CD4-positive, alpha-beta T cell treated with Interferon gamma for 1 hour (primary cell): ENCODE results near the gene SPOCK3.
"Not testable (repeated sequence)": the region's sequence is repeated elsewhere in the genome, so short reads cannot be mapped to it uniquely, and the experiment has no call there.

Experiments used
- DNase-seq: peaks from one replicate; pipeline ENCODE4 v3.0.0-alpha.2; 2020

The SPOCK3 gene

GRCh38 chr4:166798126-166798525, 436.2 kb downstream of the SPOCK3 start:
- DNase-seq, result no peak

- DNase-seq, result no peak
Measured at GRCh38 chr4:166777760-166778159, 456.5 kb downstream of the SPOCK3 start.

GRCh38 chr4:166763018-166763417, 471.3 kb downstream of the SPOCK3 start:
- no peak for DNase-seq

- DNase-seq, result no peak
Measured at GRCh38 chr4:166741742-166742141, 492.6 kb downstream of the SPOCK3 start.

- DNase-seq, result not testable (repeated sequence)
Measured at GRCh38 chr4:166739215-166739614, 495.1 kb downstream of the SPOCK3 start.

GRCh38 chr4:166737430-166737829, 496.9 kb downstream of the SPOCK3 start:
- no peak for DNase-seq

GRCh38 chr4:166735553-166735952, 498.7 kb downstream of the SPOCK3 start:
- DNase-seq, result no peak

GRCh38 chr4:166734797-166735196, 499.5 kb downstream of the SPOCK3 start:
- no peak for DNase-seq

GRCh38 chr4:166733686-166734085, 500.6 kb downstream of the SPOCK3 start:
- no peak for DNase-seq

- no peak for DNase-seq
Measured at GRCh38 chr4:166726832-166727231, 507.5 kb downstream of the SPOCK3 start.

GRCh38 chr4:166724369-166724768, 509.9 kb downstream of the SPOCK3 start:
- DNase-seq, result no peak

GRCh38 chr4:166723532-166724140, 510.7 kb downstream of the SPOCK3 start:
- DNase-seq, result no peak

- not testable (repeated sequence) for DNase-seq
Measured at GRCh38 chr4:166715748-166716713, 518.3 kb downstream of the SPOCK3 start.

GRCh38 chr4:166700592-166700991, 533.7 kb downstream of the SPOCK3 start:
- no peak for DNase-seq

- DNase-seq, result no peak
Measured at GRCh38 chr4:166688835-166689234, 545.5 kb downstream of the SPOCK3 start.

- no peak for DNase-seq
Measured at GRCh38 chr4:166687828-166688227, 546.5 kb downstream of the SPOCK3 start.
